Measurements from ENCODE around the gene BCO2. TPM values are rescaled to one million over a fixed set of nuclear protein-coding genes. Genes with fewer than 3 reads are reported as not detected.
"Not testable (repeated sequence)": the region's sequence is repeated elsewhere in the genome, so short reads cannot be mapped to it uniquely, and the experiment has no call there.

Gene BCO2
- total RNA-seq, 4 donors from 2014 or later: 9.9 to 56.2 (median 25.4) TPM

- Histone ChIP-seq H3K36me3 (no peaks in the 10 kb centered on the region), H3K9me3 (no peaks in the 10 kb centered on the region), H3K4me1 (no peaks in the 10 kb centered on the region), H3K27ac (no peak overlapping the region), H3K4me3 (no peak overlapping the region), H3K27me3 (no peaks in the 10 kb centered on the region)
- TF ChIP-seq CTCF (IDR thresholded peaks at IDR 0.05) (no peak), POLR2A (IDR thresholded peaks at IDR 0.05) (no peak)
- DNase-seq: no peak
Observed at GRCh38 chr11:112159098-112160065, 15.9 kb upstream of the BCO2 start.

GRCh38 chr11:112160091-112160848, 15.0 kb upstream of the BCO2 start:
- no peak for TF ChIP-seq POLR2A (IDR thresholded peaks at IDR 0.05)
- TF ChIP-seq CTCF (IDR thresholded peaks at IDR 0.05): no peak
- no peaks in the 10 kb centered on the region for H3K4me1 ChIP-seq
- no peak overlapping the region for H3K4me3 ChIP-seq
- no peaks in the 10 kb centered on the region for H3K27me3 ChIP-seq
- no peak for DNase-seq
- no peak overlapping the region for H3K27ac ChIP-seq
- no peaks in the 10 kb centered on the region for H3K9me3 ChIP-seq
- no peaks in the 10 kb centered on the region for H3K36me3 ChIP-seq

- Histone ChIP-seq H3K4me1 (no peaks in the 10 kb centered on the region), H3K36me3 (no peaks in the 10 kb centered on the region), H3K27ac (no peak overlapping the region), H3K9me3 (no peaks in the 10 kb centered on the region), H3K27me3 (no peaks in the 10 kb centered on the region), H3K4me3 (no peak overlapping the region)
- TF ChIP-seq POLR2A (IDR thresholded peaks at IDR 0.05) (no peak), CTCF (IDR thresholded peaks at IDR 0.05) (no peak)
- DNase-seq: no peak
Observed at GRCh38 chr11:112161012-112161411, 14.3 kb upstream of the BCO2 start.

- not testable (repeated sequence) for H3K4me1 ChIP-seq, H3K36me3 ChIP-seq, H3K27me3 ChIP-seq, H3K9me3 ChIP-seq, H3K27ac ChIP-seq, DNase-seq
- peak overlapping the region in 2 of 4 donors; percentile 14 to 41 for H3K4me3 ChIP-seq
Observed at GRCh38 chr11:112162200-112162599, 13.1 kb upstream of the BCO2 start.

DNA sequence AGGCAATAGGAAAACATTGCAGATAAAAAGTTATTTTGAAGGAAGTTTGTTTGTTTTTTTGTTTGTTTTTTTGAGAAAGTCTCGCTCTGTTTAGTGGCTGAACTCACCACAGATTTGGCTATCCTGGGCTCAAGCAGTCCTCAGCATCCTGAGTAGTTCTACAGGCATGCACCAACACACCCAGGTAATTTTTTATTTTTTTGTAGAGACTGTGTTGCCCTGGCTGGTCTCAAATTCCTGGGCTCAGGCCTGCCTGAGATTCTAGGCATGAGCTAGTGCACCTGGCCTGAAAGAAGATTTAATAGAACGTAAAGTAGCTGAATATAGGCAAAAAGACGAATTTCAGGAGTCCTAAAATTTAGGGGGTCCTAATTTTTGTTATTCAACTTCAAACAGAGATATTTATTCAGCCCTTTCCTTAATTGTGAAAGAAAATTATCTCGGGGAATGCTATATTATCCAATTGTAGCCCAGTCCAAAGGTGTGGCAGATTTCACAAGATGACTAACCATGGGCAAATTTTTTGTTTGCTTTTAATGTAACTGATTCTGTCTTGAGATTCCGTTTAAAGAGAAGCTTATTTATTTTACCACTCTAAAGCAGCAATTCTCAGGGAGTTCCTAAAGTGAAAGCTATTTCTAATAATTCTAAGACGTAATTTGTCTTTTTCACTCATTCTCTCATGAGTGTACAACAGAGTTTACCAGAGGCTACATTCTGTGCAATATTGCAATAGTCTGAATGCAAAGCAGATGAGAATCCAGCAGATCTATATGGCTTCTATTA, 12.4 kb upstream of the BCO2 start:
- Histone ChIP-seq H3K4me3 (peak overlapping the region in 3 of 4 donors; percentile 18 to 41 (median 41)), H3K27ac (peak overlapping the region in 1 of 4 donors; percentile 57), H3K4me1 (no peaks in the 10 kb centered on the region), H3K27me3 (no peaks in the 10 kb centered on the region), H3K36me3 (no peaks in the 10 kb centered on the region), H3K9me3 (no peaks in the 10 kb centered on the region)
- no peak for DNase-seq
- TF ChIP-seq POLR2A (IDR thresholded peaks at IDR 0.05) (no peak), CTCF (IDR thresholded peaks at IDR 0.05) (no peak)

All from Peyer's patch (tissue), 4 donors.